Stimulated activated CD4-positive, alpha-beta T cell treated with anti-CD3 and anti-CD28 coated beads, Interleukin-1b, Interleukin-23, amount 100 ng/mL, for 1 hour (primary cell): ENCODE measurements around the gene FSTL3.
A peak's percentile ranks its signal among the peaks of the same experiment; 100 is the strongest.
"Not testable (repeated sequence)": the region's sequence is repeated elsewhere in the genome, so short reads cannot be mapped to it uniquely, and the experiment has no call there.

Experiments
- DNase-seq, 2 donors: peaks; one replicate each; pipeline ENCODE4 v3.0.0-alpha.2; 2020; ENCODE audit warnings: low read depth in 2 of 2

Gene FSTL3

GRCh38 chr19:661427-662196 lies 14.6 kb upstream of the FSTL3 start:
- peak; percentile 34 to 55 for DNase-seq

- DNase-seq = peak in 1 of 2 donors; percentile 55
Measured at GRCh38 chr19:662207-662961, 13.8 kb upstream of the FSTL3 start.

- DNase-seq = peak; percentile 94 to 96
Measured at GRCh38 chr19:662962-663681, 13.1 kb upstream of the FSTL3 start, which contains the start of gene RNF126. Gene RNF126 (minus strand): TSS chr19:663214. CDS start chr19:663121, 93 bp downstream.

- no peak for DNase-seq
Measured at GRCh38 chr19:663682-664117, 12.5 kb upstream of the FSTL3 start.

- DNase-seq = peak; percentile 45 to 79
Measured at GRCh38 chr19:664913-665443, 11.2 kb upstream of the FSTL3 start.

- DNase-seq = not testable (repeated sequence)
Measured at GRCh38 chr19:666985-667573, 9.1 kb upstream of the FSTL3 start.

GRCh38 chr19:668675-669434 lies 7.3 kb upstream of the FSTL3 start:
- not testable (repeated sequence) for DNase-seq

- no peak for DNase-seq
Measured at GRCh38 chr19:670609-671075, 5.5 kb upstream of the FSTL3 start.

GRCh38 chr19:674282-675151 lies 1.7 kb upstream of the FSTL3 start:
- DNase-seq = no peak

- no peak for DNase-seq
Measured at GRCh38 chr19:676007-676338, 219 bp upstream of the FSTL3 start.

GRCh38 chr19:677201-677600 lies 1.0 kb downstream of the FSTL3 start:
- DNase-seq = no peak

GRCh38 chr19:677601-678436 lies 1.6 kb downstream of the FSTL3 start:
- DNase-seq = no peak

- no peak for DNase-seq
Measured at GRCh38 chr19:678791-679388, 2.7 kb downstream of the FSTL3 start.

- DNase-seq = no peak
Measured at GRCh38 chr19:679418-680286, 3.5 kb downstream of the FSTL3 start.

- DNase-seq = peak; percentile 100
Measured at GRCh38 chr19:680287-681028, 4.3 kb downstream of the FSTL3 start.
